ENCODE results near the gene ZNRF2.

ZNRF2 gene

GRCh38 chr7:30391806-30392205 is 107.4 kb downstream of the ZNRF2 start:
- no peak for TF ChIP-seq CTCF (IDR thresholded peaks at IDR 0.05; ENCODE audit: insufficient read depth, low read depth, low read length, missing control alignments)
- DNase-seq (ENCODE audit: low read depth): no peak
- no peak overlapping the region for H3K4me3 ChIP-seq (ENCODE audit: low read depth, low read length)

GRCh38 chr7:30395676-30396075 is 111.3 kb downstream of the ZNRF2 start:
- no peak overlapping the region for H3K4me3 ChIP-seq (ENCODE audit: low read depth, low read length)
- no peak for TF ChIP-seq CTCF (IDR thresholded peaks at IDR 0.05; ENCODE audit: insufficient read depth, low read depth, low read length, missing control alignments)
- no peak for DNase-seq (ENCODE audit: low read depth)

DNA sequence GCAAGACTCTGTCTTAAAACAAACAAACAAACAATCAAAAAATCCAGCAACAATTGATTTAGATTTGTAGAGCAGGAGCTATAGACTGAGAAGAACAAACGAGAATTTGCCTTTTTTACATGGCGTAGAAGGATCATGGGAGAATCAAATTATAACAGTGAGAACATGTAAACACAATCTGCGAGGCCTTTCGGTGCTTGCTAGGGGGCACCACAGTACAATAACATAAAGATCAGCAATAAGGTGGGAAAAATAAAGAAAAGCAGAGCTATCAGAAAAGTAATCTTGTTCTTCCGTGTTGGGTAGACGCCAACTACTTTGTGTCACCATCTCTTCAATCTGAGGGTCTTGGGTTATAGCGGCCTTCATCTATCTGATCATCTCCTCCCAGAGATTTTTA is 112.0 kb downstream of the ZNRF2 start:
- no peak for DNase-seq (ENCODE audit: low read depth)
- no peak for TF ChIP-seq CTCF (IDR thresholded peaks at IDR 0.05; ENCODE audit: insufficient read depth, low read depth, low read length, missing control alignments)
- H3K4me3 ChIP-seq (ENCODE audit: low read depth, low read length): no peak overlapping the region

GRCh38 chr7:30403477-30403876 is 119.1 kb downstream of the ZNRF2 start:
- no peak for TF ChIP-seq CTCF (IDR thresholded peaks at IDR 0.05; ENCODE audit: insufficient read depth, low read depth, low read length, missing control alignments)
- no peak overlapping the region for H3K4me3 ChIP-seq (ENCODE audit: low read depth, low read length)
- no peak for DNase-seq (ENCODE audit: low read depth)

GRCh38 chr7:30405179-30405578 is 120.8 kb downstream of the ZNRF2 start:
- TF ChIP-seq CTCF (IDR thresholded peaks at IDR 0.05; ENCODE audit: insufficient read depth, low read depth, low read length, missing control alignments): no peak
- no peak overlapping the region for H3K4me3 ChIP-seq (ENCODE audit: low read depth, low read length)
- no peak for DNase-seq (ENCODE audit: low read depth)

- DNase-seq (ENCODE audit: low read depth): no peak
- H3K4me3 ChIP-seq (ENCODE audit: low read depth, low read length): no peak overlapping the region
- TF ChIP-seq CTCF (IDR thresholded peaks at IDR 0.05; ENCODE audit: insufficient read depth, low read depth, low read length, missing control alignments): no peak
These were observed 122.4 kb downstream of the ZNRF2 start for GRCh38 chr7:30406664-30407425.

DNA sequence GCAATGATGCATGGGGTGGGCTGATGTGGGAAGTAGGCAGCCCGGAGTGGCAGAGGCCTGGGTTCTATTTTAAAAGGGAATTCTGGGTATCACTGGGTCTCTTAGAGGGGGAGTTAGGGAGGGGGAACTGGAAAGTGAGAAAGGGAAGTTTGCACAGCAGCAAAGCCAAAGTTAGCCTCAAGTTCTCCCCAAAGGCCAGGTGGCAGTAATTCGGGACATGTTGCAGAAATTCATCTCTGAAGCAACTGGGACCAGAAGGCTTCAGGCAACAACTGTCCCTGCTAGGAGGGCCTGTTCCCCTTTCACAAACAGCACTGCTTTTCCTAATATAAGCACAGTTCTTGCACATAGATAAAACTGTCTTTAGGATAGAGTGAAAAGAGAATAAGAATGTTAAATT is 126.8 kb downstream of the ZNRF2 start:
- no peak for DNase-seq (ENCODE audit: low read depth)
- no peak for TF ChIP-seq CTCF (IDR thresholded peaks at IDR 0.05; ENCODE audit: insufficient read depth, low read depth, low read length, missing control alignments)
- no peak overlapping the region for H3K4me3 ChIP-seq (ENCODE audit: low read depth, low read length)

Measured in GM12865 (cell line).